Measurements from ENCODE around the gene PTGDS. TPM values are rescaled to one million over a fixed set of nuclear protein-coding genes. Genes with fewer than 3 reads are reported as not detected.

PTGDS gene
- total RNA-seq, 1 donor from 2014 or later: 76.8 TPM

DNA sequence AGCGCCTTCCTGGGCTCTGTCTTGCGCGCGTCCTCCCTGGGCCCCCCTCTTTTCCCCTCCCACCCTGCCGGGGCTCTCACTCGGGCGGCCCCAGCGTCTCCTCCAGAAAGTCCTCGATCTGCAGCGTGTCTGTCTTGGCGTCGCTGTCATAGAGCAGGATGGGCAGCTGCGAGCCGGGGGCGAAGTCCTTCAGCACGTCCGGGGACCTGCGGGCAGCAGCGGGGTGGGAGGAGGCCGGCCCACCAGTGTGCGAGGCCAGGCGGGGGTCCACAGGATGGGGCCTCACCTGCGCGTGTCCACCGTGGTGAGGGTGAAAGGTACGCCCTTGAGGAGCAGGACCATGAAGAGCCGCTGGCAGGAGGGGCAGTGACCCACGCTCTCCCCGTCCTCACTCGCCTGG lies 18.1 kb downstream of the PTGDS start:
- Mint-ChIP-seq H3K4me1 (ENCODE audit: low read depth) (peaks cover 62% of the 10 kb centered on the region), H3K27ac (ENCODE audit: unreplicated experiment) (no peak overlapping the region), H3K27me3 (ENCODE audit: low read depth) (no peaks in the 10 kb centered on the region), H3K4me3 (ENCODE audit: unreplicated experiment) (no peak overlapping the region), H3K9me3 (ENCODE audit: low read depth) (peaks cover 5% of the 10 kb centered on the region), H3K36me3 (ENCODE audit: low read depth) (no peaks in the 10 kb centered on the region)
- DNase-seq (ENCODE audit: low spot score): no peak
- TF ChIP-seq, protein P1, sequence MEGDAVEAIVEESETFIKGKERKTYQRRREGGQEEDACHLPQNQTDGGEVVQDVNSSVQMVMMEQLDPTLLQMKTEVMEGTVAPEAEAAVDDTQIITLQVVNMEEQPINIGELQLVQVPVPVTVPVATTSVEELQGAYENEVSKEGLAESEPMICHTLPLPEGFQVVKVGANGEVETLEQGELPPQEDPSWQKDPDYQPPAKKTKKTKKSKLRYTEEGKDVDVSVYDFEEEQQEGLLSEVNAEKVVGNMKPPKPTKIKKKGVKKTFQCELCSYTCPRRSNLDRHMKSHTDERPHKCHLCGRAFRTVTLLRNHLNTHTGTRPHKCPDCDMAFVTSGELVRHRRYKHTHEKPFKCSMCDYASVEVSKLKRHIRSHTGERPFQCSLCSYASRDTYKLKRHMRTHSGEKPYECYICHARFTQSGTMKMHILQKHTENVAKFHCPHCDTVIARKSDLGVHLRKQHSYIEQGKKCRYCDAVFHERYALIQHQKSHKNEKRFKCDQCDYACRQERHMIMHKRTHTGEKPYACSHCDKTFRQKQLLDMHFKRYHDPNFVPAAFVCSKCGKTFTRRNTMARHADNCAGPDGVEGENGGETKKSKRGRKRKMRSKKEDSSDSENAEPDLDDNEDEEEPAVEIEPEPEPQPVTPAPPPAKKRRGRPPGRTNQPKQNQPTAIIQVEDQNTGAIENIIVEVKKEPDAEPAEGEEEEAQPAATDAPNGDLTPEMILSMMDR (IDR thresholded peaks at IDR 0.05): no peak

DNA sequence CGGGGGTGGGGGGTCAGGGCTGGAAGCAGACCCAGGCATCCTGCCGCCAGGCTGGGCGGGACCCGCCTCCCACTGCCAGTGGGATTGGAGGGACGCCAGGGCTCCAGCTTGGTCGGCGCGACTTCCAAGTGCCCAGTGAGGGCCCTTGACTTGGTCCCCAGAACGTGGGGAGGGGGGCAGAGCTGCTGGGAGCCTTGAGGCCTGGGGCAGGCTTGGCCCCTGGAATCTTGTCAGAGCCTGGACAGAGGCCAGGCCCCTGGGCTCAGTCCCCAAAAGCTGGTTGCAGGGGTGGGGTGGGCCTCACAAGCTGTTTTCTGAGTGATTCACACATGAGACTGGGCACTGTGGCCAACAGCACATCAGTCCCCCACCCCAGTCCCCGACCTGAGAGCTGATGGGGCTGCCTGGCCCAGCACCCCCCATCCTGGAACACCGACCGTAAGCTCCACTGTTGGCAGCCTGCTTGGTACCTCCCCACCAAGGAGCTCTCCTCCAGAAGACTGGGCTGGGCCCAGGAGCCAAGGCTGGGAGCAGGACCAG lies 18.5 kb downstream of the PTGDS start:
- Mint-ChIP-seq H3K9me3 (ENCODE audit: low read depth) (peaks cover under 1% of the 10 kb centered on the region), H3K27ac (ENCODE audit: unreplicated experiment) (peak overlapping the region; percentile 41), H3K4me3 (ENCODE audit: unreplicated experiment) (no peak overlapping the region), H3K4me1 (ENCODE audit: low read depth) (peaks cover 66% of the 10 kb centered on the region), H3K27me3 (ENCODE audit: low read depth) (no peaks in the 10 kb centered on the region), H3K36me3 (ENCODE audit: low read depth) (no peaks in the 10 kb centered on the region)
- no peak for DNase-seq (ENCODE audit: low spot score)
- TF ChIP-seq, protein P1 (IDR thresholded peaks at IDR 0.05): no peak

DNA sequence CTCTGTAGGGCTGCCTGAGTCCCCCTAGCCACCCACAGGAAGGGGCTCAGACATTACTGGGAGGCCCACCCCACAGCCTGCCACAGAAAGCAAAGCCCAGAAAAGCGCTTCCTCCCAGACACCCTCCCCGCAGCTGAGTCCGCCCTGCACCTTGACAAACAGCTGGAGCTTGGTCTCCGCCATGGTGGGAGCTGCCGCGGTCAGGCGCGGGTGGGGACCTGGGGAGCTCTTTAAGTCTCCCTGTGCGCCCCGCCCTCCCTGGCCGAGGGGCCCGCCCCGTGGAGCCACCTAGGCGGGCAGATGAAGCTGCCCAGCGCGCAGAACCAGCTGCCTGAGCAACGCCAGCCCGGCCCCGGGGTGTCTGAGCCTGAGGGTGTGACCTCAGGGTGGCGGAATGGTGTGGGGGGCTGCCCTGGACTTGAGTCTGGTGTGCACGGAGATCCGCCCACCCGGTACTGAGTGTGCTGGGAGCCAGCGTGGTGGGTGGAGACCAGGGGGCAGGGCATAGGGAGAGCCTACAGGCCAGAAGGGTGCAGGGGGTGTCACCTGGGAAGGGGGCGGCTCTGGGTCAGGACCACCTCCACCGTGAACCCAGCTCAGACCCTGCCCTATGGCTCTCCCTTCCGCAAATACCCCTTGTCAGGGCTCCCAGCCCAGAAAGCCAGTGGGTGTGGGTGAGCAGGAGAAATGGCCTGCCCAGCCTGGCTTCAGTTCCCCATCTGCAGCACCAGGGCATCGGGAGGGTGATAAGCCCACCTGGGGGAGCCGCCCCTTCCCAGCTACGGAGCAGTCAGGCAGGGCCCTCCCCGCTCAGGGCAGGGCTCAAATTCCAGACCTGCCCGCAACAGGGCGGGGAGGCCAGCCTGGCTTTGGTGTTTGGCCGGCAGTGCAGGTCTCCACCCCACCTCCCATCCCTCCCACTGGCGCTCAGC lies 19.3 kb downstream of the PTGDS start, which contains the start of gene CLIC3:
CLIC3 (minus strand) TSS at position 208 of the 932 bp plus-strand sequence; CDS start at position 183, 25 bp downstream.
- peak within 1 kb of the TSS; percentile 54 for H3K27ac Mint-ChIP-seq (ENCODE audit: unreplicated experiment)
- no peak within 1 kb of the TSS for H3K4me3 Mint-ChIP-seq (ENCODE audit: unreplicated experiment)
- H3K36me3 Mint-ChIP-seq (ENCODE audit: low read depth): no peaks in the 10 kb centered on the region
- TF ChIP-seq, protein P1 (IDR thresholded peaks at IDR 0.05): no peak
- no peaks in the 10 kb centered on the region for H3K27me3 Mint-ChIP-seq (ENCODE audit: low read depth)
- DNase-seq (ENCODE audit: low spot score): no peak
- H3K9me3 Mint-ChIP-seq (ENCODE audit: low read depth): no peaks in the 10 kb centered on the region
- H3K4me1 Mint-ChIP-seq (ENCODE audit: low read depth): peaks cover 62% of the 10 kb centered on the region

DNA sequence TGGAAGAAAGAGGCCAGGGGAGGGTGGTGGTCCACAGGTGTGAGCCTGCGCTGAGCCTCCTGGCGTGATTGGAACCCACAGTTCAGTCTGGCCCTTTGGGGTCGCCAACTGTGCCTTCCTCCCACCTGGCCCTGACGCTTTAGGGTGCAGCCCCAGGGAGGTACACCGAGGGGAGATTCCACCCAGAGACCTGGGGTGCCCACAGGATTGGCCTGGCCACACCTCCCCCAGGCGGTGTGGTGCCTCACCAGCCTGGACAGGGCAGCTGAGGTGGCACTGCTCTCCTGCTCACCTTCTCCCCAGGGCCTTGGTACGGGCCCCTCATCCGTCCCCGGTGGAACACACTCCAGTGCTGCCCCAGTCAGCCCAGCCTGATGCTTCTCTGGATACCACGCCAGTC lies 20.1 kb downstream of the PTGDS start:
- H3K27me3 Mint-ChIP-seq (ENCODE audit: low read depth): no peaks in the 10 kb centered on the region
- no peak overlapping the region for H3K4me3 Mint-ChIP-seq (ENCODE audit: unreplicated experiment)
- H3K4me1 Mint-ChIP-seq (ENCODE audit: low read depth): peaks cover 61% of the 10 kb centered on the region
- no peaks in the 10 kb centered on the region for H3K36me3 Mint-ChIP-seq (ENCODE audit: low read depth)
- no peak for DNase-seq (ENCODE audit: low spot score)
- H3K9me3 Mint-ChIP-seq (ENCODE audit: low read depth): no peaks in the 10 kb centered on the region
- TF ChIP-seq, protein P1 (IDR thresholded peaks at IDR 0.05): no peak
- peak overlapping the region; percentile 91 for H3K27ac Mint-ChIP-seq (ENCODE audit: unreplicated experiment)

DNA sequence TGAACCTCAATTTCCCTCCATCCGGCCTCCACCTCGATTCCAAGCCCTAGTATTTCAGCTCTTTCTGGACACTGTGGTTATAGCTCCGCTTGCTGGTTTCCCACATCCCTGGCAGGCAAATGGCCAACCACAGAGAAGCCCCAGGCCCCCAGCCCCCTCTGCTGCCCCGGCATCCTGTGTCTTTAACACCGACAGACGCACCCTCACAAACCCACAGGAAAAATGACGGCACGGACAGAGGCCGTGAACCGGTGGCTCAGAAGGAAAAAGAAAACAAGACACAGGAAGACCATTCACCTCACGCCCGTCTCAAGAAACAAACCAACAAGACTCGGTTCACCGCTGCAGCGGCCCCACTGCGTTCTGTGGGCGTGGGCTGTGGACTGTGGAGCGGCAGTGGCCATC lies 20.5 kb downstream of the PTGDS start:
- peak overlapping the region; percentile 44 for H3K4me3 Mint-ChIP-seq (ENCODE audit: unreplicated experiment)
- DNase-seq (ENCODE audit: low spot score): no peak
- H3K36me3 Mint-ChIP-seq (ENCODE audit: low read depth): no peaks in the 10 kb centered on the region
- TF ChIP-seq, protein P1 (IDR thresholded peaks at IDR 0.05): peak; percentile 68
- H3K4me1 Mint-ChIP-seq (ENCODE audit: low read depth): peaks cover 57% of the 10 kb centered on the region
- H3K27ac Mint-ChIP-seq (ENCODE audit: unreplicated experiment): peak overlapping the region; percentile 91
- H3K27me3 Mint-ChIP-seq (ENCODE audit: low read depth): no peaks in the 10 kb centered on the region
- H3K9me3 Mint-ChIP-seq (ENCODE audit: low read depth): no peaks in the 10 kb centered on the region
